H9 (cell line): ENCODE results near the gene SCN10A. TPM values are rescaled to one million over a fixed set of nuclear protein-coding genes. Genes with fewer than 3 reads are reported as not detected.

Experiments
- DNase-seq: peaks from one replicate; pipeline ENCODE4 v3.0.0-alpha.2; 2017
- H2AFZ ChIP-seq: one replicate; pipeline ENCODE4 v1.6.1; 2013; ENCODE audit warnings: mild to moderate bottlenecking, low read length, control low read depth, moderate library complexity
- H2AK5ac ChIP-seq: 2 replicates; pipeline ENCODE4 v1.6.1; 2013; ENCODE audit warnings: low read length, control low read depth, mixed read lengths; ENCODE audit not compliant: insufficient read length
- H2BK120ac ChIP-seq: one replicate; pipeline ENCODE4 v1.6.1; 2013; ENCODE audit warnings: low read depth, mild to moderate bottlenecking, low read length, control low read depth, inconsistent platforms; ENCODE audit not compliant: poor library complexity, severe bottlenecking
- H2BK12ac ChIP-seq: 2 replicates; pipeline ENCODE4 v1.6.1; 2013; ENCODE audit warnings: low read length, control low read depth, mixed read lengths, low read depth; ENCODE audit not compliant: insufficient read length
- H2BK15ac ChIP-seq: 2 replicates; pipeline ENCODE4 v1.6.1; 2013; ENCODE audit warnings: low read depth, low read length, control low read depth
- H2BK20ac ChIP-seq: one replicate; pipeline ENCODE4 v1.6.1; 2013; ENCODE audit warnings: low read depth, mild to moderate bottlenecking, low read length, control low read depth, inconsistent platforms; ENCODE audit not compliant: poor library complexity, severe bottlenecking
- H2BK5ac ChIP-seq: 2 replicates; pipeline ENCODE4 v1.6.1; 2013; ENCODE audit warnings: low read length, control low read depth, mixed read lengths; ENCODE audit not compliant: insufficient read length
- H3K14ac ChIP-seq: 2 replicates; pipeline ENCODE4 v1.6.1; 2013; ENCODE audit warnings: low read length, control low read depth; ENCODE audit not compliant: insufficient read depth
- H3K18ac ChIP-seq: 2 replicates; pipeline ENCODE4 v1.6.1; 2013; ENCODE audit warnings: low read depth, mild to moderate bottlenecking, mixed read lengths, low read length, control low read depth; ENCODE audit not compliant: insufficient read length
- H3K23ac ChIP-seq: 2 replicates; pipeline ENCODE4 v1.6.1; 2013; ENCODE audit warnings: low read length, control low read depth, mixed read lengths, low read depth; ENCODE audit not compliant: insufficient read length
- H3K23me2 ChIP-seq: 2 replicates; pipeline ENCODE4 v1.6.1; 2013; ENCODE audit warnings: low read depth, mild to moderate bottlenecking, mixed read lengths, low read length, control low read depth; ENCODE audit not compliant: insufficient read length, poor library complexity, severe bottlenecking
- H3K27ac ChIP-seq: 2 replicates; pipeline ENCODE4 v1.5.1; 2013; ENCODE audit warnings: low read length, control low read depth, mixed read lengths, low read depth; ENCODE audit not compliant: insufficient read length
- H3K27me3 ChIP-seq: 2 replicates; pipeline ENCODE4 v1.6.1; 2013; ENCODE audit warnings: low read length, control low read depth, inconsistent platforms; ENCODE audit not compliant: insufficient read depth
- H3K4ac ChIP-seq: 2 replicates; pipeline ENCODE4 v1.6.1; 2013; ENCODE audit warnings: low read depth, mild to moderate bottlenecking, control low read depth, inconsistent platforms, low read length, moderate library complexity
- H3K4me1 ChIP-seq: 2 replicates; pipeline ENCODE4 v1.6.1; 2013; ENCODE audit warnings: low read length, control low read depth, inconsistent platforms; ENCODE audit not compliant: insufficient read depth
- H3K4me2 ChIP-seq: 2 replicates; pipeline ENCODE4 v1.6.1; 2013; ENCODE audit warnings: low read length, control low read depth, mixed read lengths; ENCODE audit not compliant: insufficient read length, insufficient read depth
- H3K56ac ChIP-seq: 2 replicates; pipeline ENCODE4 v1.6.1; 2013; ENCODE audit warnings: low read depth, mild to moderate bottlenecking, mixed read lengths, low read length, control low read depth; ENCODE audit not compliant: insufficient read length
- H3K79me1 ChIP-seq: 2 replicates; pipeline ENCODE4 v1.6.1; 2013; ENCODE audit warnings: low read depth, mild to moderate bottlenecking, moderate library complexity, low read length, control low read depth, inconsistent platforms; ENCODE audit not compliant: insufficient read depth, poor library complexity, severe bottlenecking
- H3K79me2 ChIP-seq: 2 replicates; pipeline ENCODE4 v1.6.1; 2013; ENCODE audit warnings: low read length, control low read depth, inconsistent platforms; ENCODE audit not compliant: insufficient read depth
- H3K9ac ChIP-seq: 2 replicates; pipeline ENCODE4 v1.6.1; 2013; ENCODE audit warnings: low read length, control low read depth, mixed read lengths; ENCODE audit not compliant: insufficient read length; ENCODE audit errors: extremely low read depth
- H3K9me3 ChIP-seq: one replicate; pipeline ENCODE4 v1.6.1; 2013; ENCODE audit warnings: low read depth, low read length, inconsistent platforms; ENCODE audit not compliant: control insufficient read depth
- H3T11ph ChIP-seq: one replicate; pipeline ENCODE4 v1.6.1; 2013; ENCODE audit warnings: mild to moderate bottlenecking, low read length, control low read depth, inconsistent platforms
- H4K20me1 ChIP-seq: one replicate; pipeline ENCODE4 v1.6.1; 2013; ENCODE audit not compliant: control insufficient read depth, insufficient read length, insufficient read depth
- H4K5ac ChIP-seq: 2 replicates; pipeline ENCODE4 v1.6.1; 2013; ENCODE audit warnings: low read depth, mild to moderate bottlenecking, mixed read lengths, low read length, control low read depth; ENCODE audit not compliant: insufficient read length
- H4K8ac ChIP-seq: replicated peaks from 2 replicates; pipeline ENCODE4 v1.6.1; 2013; ENCODE audit warnings: low read length, control low read depth, mixed read lengths, low read depth; ENCODE audit not compliant: insufficient read length
- H4K91ac ChIP-seq: 2 replicates; pipeline ENCODE4 v1.6.1; 2013; ENCODE audit warnings: low read depth, mild to moderate bottlenecking, moderate library complexity, mixed read lengths, low read length, control low read depth; ENCODE audit not compliant: insufficient read length
- H3K27ac Mint-ChIP-seq, 3 experiments: 2 replicates in 2 of 3; 3 replicates in 1 of 3; pipeline ENCODE4 v1.8.0; 2020 to 2021; ENCODE audit warnings: mixed read lengths in 3 of 3, mild to moderate bottlenecking in 1 of 3, moderate library complexity in 1 of 3
- H3K27me3 Mint-ChIP-seq: 2 replicates; pipeline ENCODE4 v1.8.0; 2021; ENCODE audit warnings: low read depth, mild to moderate bottlenecking, moderate library complexity, mixed read lengths
- H3K36me3 Mint-ChIP-seq, 3 experiments: 2 replicates in 2 of 3; 3 replicates in 1 of 3; pipeline ENCODE4 v1.8.0; 2020 to 2021; ENCODE audit warnings: low read depth in 3 of 3, mixed read lengths in 3 of 3; ENCODE audit not compliant: insufficient read depth in 1 of 3
- H3K4me1 Mint-ChIP-seq, 2 experiments: 2 replicates each; pipeline ENCODE4 v1.8.0; 2020; ENCODE audit warnings: mixed read lengths in 2 of 2
- H3K4me3 Mint-ChIP-seq, 2 experiments: 2 replicates in 1 of 2; 3 replicates in 1 of 2; pipeline ENCODE4 v1.8.0; 2020 to 2021; ENCODE audit warnings: mild to moderate bottlenecking in 2 of 2, mixed read lengths in 2 of 2, moderate library complexity in 1 of 2
- H3K9me3 Mint-ChIP-seq, 2 experiments: 2 replicates in 1 of 2; 3 replicates in 1 of 2; pipeline ENCODE4 v1.8.0; 2020; ENCODE audit warnings: mild to moderate bottlenecking in 2 of 2, mixed read lengths in 2 of 2, moderate library complexity in 1 of 2
- CTCF ChIP-seq: fragments of 200-600 bp; sonication (generic); conservative IDR thresholded peaks from 3 replicates; pipeline ENCODE4 v1.8.0; 2021; ENCODE audit warnings: antibody characterized with exemption, mild to moderate bottlenecking
- WGBS: extraction: QIAGEN DNeasy Blood & Tissue Kit; methylation state at CpG from one replicate; pipeline ENCODE4 v1.1.7; 2013; ENCODE audit warnings: missing lambda C conversion rate, low lambda C conversion rate, mixed read lengths; ENCODE audit not compliant: insufficient read length; ENCODE audit errors: extremely low coverage; 5-methylcytosine and 5-hydroxymethylcytosine counted together
- total RNA-seq: library from RNA; stranded (reverse); gene quantifications from 2 replicates; pipeline ENCODE4 v1.2.1, GENCODE V29; 2021

SCN10A gene
- total RNA-seq, 1 experiment from 2014 or later, result not detected

- H4K5ac ChIP-seq, result no peak overlapping the region
- no peak overlapping the region for H2BK20ac ChIP-seq
- Mint-ChIP-seq H3K27me3 (peaks cover 3% of the 10 kb centered on the region), H3K27ac (no peak overlapping the region), H3K4me1 (no peaks in the 10 kb centered on the region), H3K9me3 (no peaks in the 10 kb centered on the region), H3K36me3 (no peaks in the 10 kb centered on the region), H3K4me3 (no peak overlapping the region)
- H3K79me2 ChIP-seq, result no peaks in the 10 kb centered on the region
- H3K79me1 ChIP-seq, result no peaks in the 10 kb centered on the region
- no peak overlapping the region for H3K56ac ChIP-seq
- no peak for DNase-seq
- WGBS, result no CpG with 5 or more reads among the region's 2 CpGs
- H3K14ac ChIP-seq, result no peak overlapping the region
- H2AFZ ChIP-seq, result no peak overlapping the region
- no peaks in the 10 kb centered on the region for H3K9me3 ChIP-seq
- H2BK15ac ChIP-seq, result no peak overlapping the region
- no peak overlapping the region for H4K8ac ChIP-seq
- no peak overlapping the region for H2BK5ac ChIP-seq
- no peak overlapping the region for H3K4ac ChIP-seq
- H3K18ac ChIP-seq, result no peak overlapping the region
- no peaks in the 10 kb centered on the region for H3K23me2 ChIP-seq
- no peak overlapping the region for H3K23ac ChIP-seq
- no peak overlapping the region for H3K9ac ChIP-seq
- no peak overlapping the region for H2AK5ac ChIP-seq
- H3T11ph ChIP-seq, result no peak overlapping the region
- no peaks in the 10 kb centered on the region for H3K4me1 ChIP-seq
- H4K91ac ChIP-seq, result no peak overlapping the region
- no peak overlapping the region for H3K4me2 ChIP-seq
- no peak overlapping the region for H2BK12ac ChIP-seq
- H3K27ac ChIP-seq, result no peak overlapping the region
- H3K27me3 ChIP-seq, result no peaks in the 10 kb centered on the region
- no peak for TF ChIP-seq CTCF
- no peaks in the 10 kb centered on the region for H4K20me1 ChIP-seq
- no peak overlapping the region for H2BK120ac ChIP-seq
Observed at GRCh38 chr3:38696034-38696433, 120.0 kb downstream of the SCN10A start.
